ENCODE results near the gene STARD13. TPM values are rescaled to one million over a fixed set of nuclear protein-coding genes. Genes with fewer than 3 reads are reported as not detected.

Gene STARD13
- total RNA-seq, 4 donors from 2014 or later, result 52.0 to 114 (median 89.2) TPM

DNA sequence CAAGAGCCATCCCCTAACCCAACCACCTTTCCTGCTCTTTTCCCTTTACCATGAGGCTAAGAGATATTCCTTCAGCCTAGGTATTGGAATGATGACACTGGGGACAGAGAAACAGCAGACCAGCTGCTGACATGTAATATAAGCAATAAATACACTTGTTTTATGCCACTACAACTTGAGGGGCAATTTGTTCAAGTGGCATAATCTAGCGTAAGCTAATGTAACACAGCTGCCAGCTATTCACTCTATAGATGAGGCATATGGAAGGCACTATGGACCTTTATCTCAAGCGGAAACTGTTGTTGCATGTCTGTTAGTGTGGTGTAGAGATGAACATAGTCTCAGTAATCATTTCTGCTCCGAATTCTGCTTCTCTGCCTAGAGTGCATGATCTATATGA lies 111.1 kb downstream of the STARD13 start:
- no peak overlapping the region for H3K4me3 ChIP-seq (replicated peaks in 1 of 3)
- 87 to 95% methylated on average over 3 of the region's 3 CpGs for WGBS, 2 donors
- H3K36me3 ChIP-seq, result no peaks in the 10 kb centered on the region
- no peaks in the 10 kb centered on the region for H3K27me3 ChIP-seq
- H3K9me3 ChIP-seq, result no peaks in the 10 kb centered on the region
- no peak for TF ChIP-seq POLR2A (IDR thresholded peaks at IDR 0.05)
- TF ChIP-seq CTCF (IDR thresholded peaks at IDR 0.05), result no peak
- intact Hi-C loops (cut with DNase I), result no loop called here
- H3K27ac ChIP-seq, result peak overlapping the region in 1 of 3 donors; percentile 18
- DNase-seq, result no peak
- peaks cover 0 to 31% of the 10 kb centered on the region in 2 donors for H3K4me1 ChIP-seq

DNA sequence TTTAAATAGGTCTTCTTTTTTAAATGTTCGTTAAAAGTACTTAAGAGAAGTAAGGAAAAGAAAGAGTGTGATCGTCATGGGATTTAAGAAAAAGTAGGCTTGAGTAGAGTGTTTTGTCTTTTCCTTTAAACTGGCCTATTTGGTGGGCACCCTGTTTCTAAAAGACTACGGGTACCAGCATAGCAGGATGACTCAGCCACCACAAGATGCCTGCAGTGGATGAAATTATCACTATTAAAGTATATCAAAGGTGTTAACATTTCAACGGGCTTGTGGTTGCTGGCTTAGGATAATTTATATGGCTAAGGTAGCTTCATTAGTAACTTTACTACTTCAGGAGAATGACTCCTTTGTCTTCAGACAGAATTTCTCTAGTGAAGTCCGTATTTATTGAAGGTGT lies 112.6 kb downstream of the STARD13 start:
- H3K4me1 ChIP-seq, result peaks cover 11 to 30% of the 10 kb centered on the region in 2 donors
- H3K27me3 ChIP-seq, result no peaks in the 10 kb centered on the region
- intact Hi-C loops (cut with DNase I), result no loop called here
- H3K9me3 ChIP-seq, result no peaks in the 10 kb centered on the region
- H3K36me3 ChIP-seq, result no peaks in the 10 kb centered on the region
- H3K4me3 ChIP-seq (replicated peaks in 1 of 3), result no peak overlapping the region
- no peak for TF ChIP-seq CTCF (IDR thresholded peaks at IDR 0.05)
- TF ChIP-seq POLR2A (IDR thresholded peaks at IDR 0.05), result no peak
- H3K27ac ChIP-seq, result peak overlapping the region in 2 of 3 donors; percentile 36 to 49
- WGBS, 2 donors, result 91 to 96% methylated on average over 5 of the region's 5 CpGs
- no peak for DNase-seq

GRCh38 chr13:33172400-33172799 lies 113.2 kb downstream of the STARD13 start:
- intact Hi-C loops (cut with DNase I), result no loop called here
- WGBS, 2 donors, result 62 to 76% methylated on average over 2 of the region's 2 CpGs

DNA sequence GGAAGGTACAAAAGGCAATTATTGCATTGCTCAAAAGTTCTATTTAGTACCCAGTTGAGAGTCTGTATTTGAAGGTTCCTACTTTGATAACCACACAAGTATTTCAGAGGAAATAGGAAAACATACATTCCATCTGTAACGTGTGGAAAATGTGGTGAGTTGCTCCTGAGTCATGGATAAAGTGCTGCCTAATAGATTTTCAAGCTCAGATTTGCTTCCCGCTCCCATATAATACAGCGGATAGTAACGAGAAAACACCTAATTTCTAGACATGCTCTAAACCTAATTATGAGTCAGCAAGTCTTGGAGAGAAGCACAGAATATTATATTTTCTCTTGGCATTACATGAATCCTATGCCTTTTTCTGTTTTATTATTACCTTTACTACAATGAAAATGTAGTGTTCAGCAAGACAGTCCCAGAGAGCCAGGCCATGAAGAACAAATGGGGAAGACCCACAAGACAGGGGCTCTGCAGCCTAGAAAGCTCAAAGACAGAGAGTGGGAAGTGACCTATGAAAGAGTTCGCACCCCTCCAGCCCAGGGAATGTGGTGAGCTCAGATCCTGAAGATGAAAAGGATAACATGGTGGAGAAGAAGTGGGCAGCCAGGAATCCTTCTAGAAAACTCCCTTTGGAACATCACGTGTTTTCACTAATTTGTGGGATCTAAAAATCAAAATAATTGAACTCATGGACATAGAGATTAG lies 116.1 kb downstream of the STARD13 start:
- H3K36me3 ChIP-seq, result peaks cover 0 to 5% of the 10 kb centered on the region in 2 donors
- H3K4me3 ChIP-seq (replicated peaks in 1 of 3), result no peak overlapping the region
- peak overlapping the region in 2 of 3 donors; percentile 40 to 46 for H3K27ac ChIP-seq
- peaks cover 11 to 24% of the 10 kb centered on the region in 2 donors for H3K4me1 ChIP-seq
- H3K27me3 ChIP-seq, result no peaks in the 10 kb centered on the region
- TF ChIP-seq POLR2A (IDR thresholded peaks at IDR 0.05), result no peak
- H3K9me3 ChIP-seq, result no peaks in the 10 kb centered on the region
- DNase-seq, result no peak
- intact Hi-C loops (cut with DNase I), result no loop called here
- WGBS, 2 donors, result 96 to 97% methylated on average over 6 of the region's 6 CpGs

More at GRCh38 chr13:33172400-33172799, 113.2 kb downstream of the STARD13 start:
- Histone ChIP-seq H3K4me3 (replicated peaks in 1 of 3) (no peak overlapping the region), H3K9me3 (no peaks in the 10 kb centered on the region), H3K4me1 (peaks cover 11 to 30% of the 10 kb centered on the region in 2 donors), H3K36me3 (no peaks in the 10 kb centered on the region), H3K27ac (peak overlapping the region in 2 of 3 donors; percentile 36 to 49), H3K27me3 (no peaks in the 10 kb centered on the region)
- TF ChIP-seq CTCF (IDR thresholded peaks at IDR 0.05), result no peak
- TF ChIP-seq POLR2A (IDR thresholded peaks at IDR 0.05), result peak in 1 of 2 donors; percentile 17
- peak; percentile 32 to 42 for DNase-seq

GRCh38 chr13:33168321-33168960 lies 117.1 kb downstream of the STARD13 start:
- H3K36me3 ChIP-seq, result peaks cover 0 to 5% of the 10 kb centered on the region in 2 donors
- no peak overlapping the region for H3K4me3 ChIP-seq (replicated peaks in 1 of 3)
- WGBS, 2 donors, result 77 to 78% methylated on average over 5 of the region's 5 CpGs
- H3K9me3 ChIP-seq, result no peaks in the 10 kb centered on the region
- peaks cover 11 to 24% of the 10 kb centered on the region in 2 donors for H3K4me1 ChIP-seq
- H3K27me3 ChIP-seq, result no peaks in the 10 kb centered on the region
- H3K27ac ChIP-seq, result peak overlapping the region in 2 of 3 donors; percentile 40 to 46
- intact Hi-C loops (cut with DNase I), result no loop called here
- DNase-seq, result no peak
- TF ChIP-seq POLR2A (IDR thresholded peaks at IDR 0.05) (no peak), CTCF (IDR thresholded peaks at IDR 0.05) (no peak)
